ENCODE results near the gene TSPEAR. TPM values are rescaled to one million over a fixed set of nuclear protein-coding genes. Genes with fewer than 3 reads are reported as not detected.

Gene TSPEAR
- total RNA-seq, 1 experiment from 2014 or later, result not detected

- H3K9me3 ChIP-seq (ENCODE audit: control insufficient read depth, insufficient read depth, low read depth, low read length), result no peaks in the 10 kb centered on the region
Observed at GRCh38 chr21:44524414-44525371, 186.7 kb downstream of the TSPEAR start.

More at GRCh38 chr21:44524414-44525371, 186.7 kb downstream of the TSPEAR start:
- TF ChIP-seq CTCF (IDR thresholded peaks at IDR 0.05), result no peak
- no peak for TF ChIP-seq SIN3A (IDR thresholded peaks at IDR 0.05; ENCODE audit: borderline replicate concordance, insufficient read depth, low read depth, low read length)
- no peak for TF ChIP-seq POLR2AphosphoS5 (IDR thresholded peaks at IDR 0.05; ENCODE audit: low read depth, low read length)
- TF ChIP-seq REST (IDR thresholded peaks at IDR 0.05; ENCODE audit: insufficient read depth in 1 of 2, low read depth in 2 of 2, low read length in 1 of 2), result no peak
- no peak for TF ChIP-seq TCF7L2 (IDR thresholded peaks at IDR 0.05; ENCODE audit: low read depth, low read length)
- no peaks in the 10 kb centered on the region for H3K4me1 ChIP-seq (ENCODE audit: control insufficient read depth, insufficient read depth, low read length)
- in situ Hi-C loops (cut with HindIII; ENCODE audit: low pct_unique_long_range_greater_than_20kb, low sequenced_read_pairs) (no loop called here), intact Hi-C loops (cut with micrococcal nuclease; ENCODE audit: unreplicated experiment) (no loop called here)
- no peaks in the 10 kb centered on the region for H3K27me3 ChIP-seq (ENCODE audit: control insufficient read depth, insufficient read depth, low read length)
- ATAC-seq, result no peak
- no TSS peak for BruUV-seq (replicated peaks)
- POLR2A ChIA-PET, result no interaction called here
- no peak for DNase-seq (ENCODE audit: low read depth, low spot score)
- CTCF ChIA-PET, result no interaction called here
- H3K27ac ChIP-seq (ENCODE audit: low read length), result no peak overlapping the region
- H3K4me3 ChIP-seq (ENCODE audit: low read depth in 2 of 2, low read length in 2 of 2), result no peak overlapping the region
- H3K36me3 ChIP-seq (ENCODE audit: control insufficient read depth, insufficient read depth, low read length), result no peaks in the 10 kb centered on the region
